GM10266 (cell line): ENCODE measurements around the gene CAPN1.

Experiments used
- DNase-seq: peaks from one replicate; pipeline ENCODE4 v3.0.0; 2012; ENCODE audit errors: extremely low spot score
- TF ChIP-seq, protein P1 (sequence below): IDR thresholded peaks from 2 replicates; pipeline ENCODE4 v1.5.1; 2012; ENCODE audit warnings: mild to moderate bottlenecking, low read depth; ENCODE audit not compliant: control insufficient read depth, insufficient read depth; ENCODE audit errors: missing control alignments

The CAPN1 gene

GRCh38 chr11:65181569-65182257 is at the start of gene CAPN1:
CAPN1 (plus strand) TSS chr11:65181928; CDS start chr11:65182702, 774 bp downstream.
- TF ChIP-seq, protein P1, sequence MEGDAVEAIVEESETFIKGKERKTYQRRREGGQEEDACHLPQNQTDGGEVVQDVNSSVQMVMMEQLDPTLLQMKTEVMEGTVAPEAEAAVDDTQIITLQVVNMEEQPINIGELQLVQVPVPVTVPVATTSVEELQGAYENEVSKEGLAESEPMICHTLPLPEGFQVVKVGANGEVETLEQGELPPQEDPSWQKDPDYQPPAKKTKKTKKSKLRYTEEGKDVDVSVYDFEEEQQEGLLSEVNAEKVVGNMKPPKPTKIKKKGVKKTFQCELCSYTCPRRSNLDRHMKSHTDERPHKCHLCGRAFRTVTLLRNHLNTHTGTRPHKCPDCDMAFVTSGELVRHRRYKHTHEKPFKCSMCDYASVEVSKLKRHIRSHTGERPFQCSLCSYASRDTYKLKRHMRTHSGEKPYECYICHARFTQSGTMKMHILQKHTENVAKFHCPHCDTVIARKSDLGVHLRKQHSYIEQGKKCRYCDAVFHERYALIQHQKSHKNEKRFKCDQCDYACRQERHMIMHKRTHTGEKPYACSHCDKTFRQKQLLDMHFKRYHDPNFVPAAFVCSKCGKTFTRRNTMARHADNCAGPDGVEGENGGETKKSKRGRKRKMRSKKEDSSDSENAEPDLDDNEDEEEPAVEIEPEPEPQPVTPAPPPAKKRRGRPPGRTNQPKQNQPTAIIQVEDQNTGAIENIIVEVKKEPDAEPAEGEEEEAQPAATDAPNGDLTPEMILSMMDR, result no peak
- DNase-seq, result peak; percentile 90

DNA sequence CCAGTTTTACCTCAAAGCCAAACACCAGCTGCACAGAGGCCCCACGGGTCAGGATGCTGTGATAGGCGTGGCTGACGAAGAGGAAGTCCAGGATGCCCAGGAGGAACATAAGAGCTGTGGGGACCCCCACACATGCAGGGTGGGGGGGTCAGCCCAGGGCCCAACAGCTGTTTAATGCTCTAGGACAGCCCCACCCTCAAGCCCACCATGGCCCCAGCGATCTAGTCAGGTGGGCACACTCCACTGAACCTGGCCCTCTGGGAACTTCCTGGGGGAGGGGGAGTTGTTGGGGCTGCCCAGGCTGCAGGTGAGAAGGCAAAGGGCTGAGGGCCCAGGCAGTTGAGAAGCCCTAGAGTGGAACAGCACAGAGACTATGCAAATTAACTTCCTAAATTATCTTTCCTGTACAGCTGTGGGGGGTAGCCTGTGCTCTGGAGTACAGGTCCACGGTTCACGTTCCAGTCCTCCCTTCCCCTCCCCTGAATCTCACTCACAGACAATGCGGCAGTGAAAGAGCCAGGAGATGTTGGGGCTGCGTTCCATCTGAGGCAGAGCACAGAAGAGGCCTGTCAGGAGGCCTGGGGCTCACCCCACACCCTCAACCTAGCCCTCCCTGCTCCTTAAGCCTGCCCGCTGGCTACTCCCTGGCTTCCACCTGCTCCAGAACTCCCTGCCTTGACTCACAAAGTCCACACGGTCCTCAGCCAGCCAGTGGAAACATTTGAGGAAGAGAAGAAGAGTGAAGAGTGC is 49.3 kb upstream of the CAPN1 start:
- TF ChIP-seq, protein P1, result no peak
- DNase-seq, result no peak

DNA sequence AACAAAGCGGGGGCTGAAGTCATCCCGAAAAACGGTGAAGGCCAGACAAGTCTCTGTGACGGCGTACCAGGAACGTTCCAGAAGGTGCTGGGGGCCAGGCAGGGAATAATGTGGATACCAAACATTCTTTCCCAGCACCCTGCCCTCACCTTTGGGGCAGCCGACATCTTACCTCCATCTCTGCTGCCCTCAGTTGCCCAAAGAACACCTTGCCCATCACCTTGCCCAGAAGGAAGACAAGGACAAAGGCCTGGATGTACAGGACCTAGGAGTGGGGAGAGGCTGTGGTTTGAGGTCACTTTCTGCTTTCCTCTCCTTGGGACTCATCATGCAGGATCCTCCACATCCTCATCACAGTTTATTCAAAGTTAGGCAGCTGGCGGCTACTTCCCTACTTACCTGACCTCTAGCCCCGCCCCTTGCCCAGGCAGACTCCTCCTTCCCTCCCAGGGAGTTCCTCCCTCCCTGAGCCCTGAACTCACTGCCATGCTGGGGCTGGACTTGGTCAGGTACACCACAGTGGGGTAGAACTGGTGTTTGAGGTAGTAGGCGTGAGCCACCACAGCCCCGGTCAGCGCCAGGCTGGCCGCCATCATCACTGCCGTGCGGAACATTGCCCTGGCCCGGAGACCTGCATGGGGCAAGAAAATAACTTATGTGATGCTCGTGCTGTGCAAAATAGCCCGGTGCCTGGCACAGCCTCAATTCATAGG is 48.6 kb upstream of the CAPN1 start:
- TF ChIP-seq, protein P1, result no peak
- no peak for DNase-seq

DNA sequence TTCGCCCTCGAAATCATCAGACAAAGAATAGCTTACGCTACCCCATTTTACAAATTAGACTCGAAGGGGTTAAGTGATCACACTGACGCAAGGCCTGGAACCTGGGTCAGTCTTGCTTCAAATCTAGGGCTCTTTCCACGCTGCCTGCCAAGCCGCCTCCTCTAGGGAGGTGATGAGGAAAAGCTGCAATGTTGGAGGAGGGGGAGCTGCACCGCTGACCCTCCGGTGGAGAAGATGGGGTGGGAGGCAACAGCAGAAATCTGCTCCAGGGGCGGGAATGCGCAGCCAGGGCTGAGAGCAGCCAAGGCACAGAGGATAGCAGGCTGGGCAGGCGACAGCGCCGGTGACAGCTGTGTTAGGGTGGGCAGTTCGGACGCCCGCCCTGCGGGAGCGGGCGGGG is 48.0 kb upstream of the CAPN1 start:
- TF ChIP-seq, protein P1, result no peak
- DNase-seq, result no peak

DNA sequence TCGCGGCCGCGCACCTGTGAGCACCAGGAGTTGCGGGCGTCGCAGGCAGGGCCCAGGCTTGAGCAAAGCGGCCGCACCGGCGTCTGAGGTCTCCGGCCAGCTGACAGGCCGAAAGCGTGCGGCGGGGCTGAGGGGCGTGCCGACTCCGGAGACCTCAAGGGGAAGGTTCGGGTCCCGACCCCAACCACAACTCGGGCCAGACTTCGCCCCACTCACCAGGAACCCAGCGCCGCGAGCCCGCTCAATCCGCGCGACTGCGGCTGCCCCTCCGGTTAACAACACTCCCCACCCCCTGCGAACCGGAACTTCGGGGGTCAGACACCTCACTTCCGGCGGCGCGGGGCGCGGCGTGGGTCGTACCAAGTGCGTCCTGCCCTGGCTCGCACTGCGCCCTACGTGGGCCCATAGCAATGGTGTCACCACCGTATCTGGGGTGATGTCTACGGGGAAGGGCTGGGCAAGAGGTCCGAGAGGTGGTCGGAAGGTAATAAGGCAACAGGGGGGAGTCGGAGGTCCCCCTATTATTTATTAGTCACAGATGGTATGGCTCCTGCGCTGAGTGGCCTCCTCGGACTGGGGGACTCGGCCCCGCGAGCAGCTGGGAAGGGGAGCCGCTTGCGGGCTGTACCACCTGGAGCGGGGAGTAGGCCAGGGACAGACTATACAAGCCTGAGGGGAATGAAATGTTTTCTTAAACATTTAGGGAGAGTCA is 47.3 kb upstream of the CAPN1 start, which contains the start of gene SYVN1:
TSS of gene SYVN1 (minus strand) at position 280 of the 712 bp plus-strand sequence. CDS start 918 bp downstream, outside the sequence.
- peak; percentile 90 for DNase-seq
- TF ChIP-seq, protein P1, result no peak

DNA sequence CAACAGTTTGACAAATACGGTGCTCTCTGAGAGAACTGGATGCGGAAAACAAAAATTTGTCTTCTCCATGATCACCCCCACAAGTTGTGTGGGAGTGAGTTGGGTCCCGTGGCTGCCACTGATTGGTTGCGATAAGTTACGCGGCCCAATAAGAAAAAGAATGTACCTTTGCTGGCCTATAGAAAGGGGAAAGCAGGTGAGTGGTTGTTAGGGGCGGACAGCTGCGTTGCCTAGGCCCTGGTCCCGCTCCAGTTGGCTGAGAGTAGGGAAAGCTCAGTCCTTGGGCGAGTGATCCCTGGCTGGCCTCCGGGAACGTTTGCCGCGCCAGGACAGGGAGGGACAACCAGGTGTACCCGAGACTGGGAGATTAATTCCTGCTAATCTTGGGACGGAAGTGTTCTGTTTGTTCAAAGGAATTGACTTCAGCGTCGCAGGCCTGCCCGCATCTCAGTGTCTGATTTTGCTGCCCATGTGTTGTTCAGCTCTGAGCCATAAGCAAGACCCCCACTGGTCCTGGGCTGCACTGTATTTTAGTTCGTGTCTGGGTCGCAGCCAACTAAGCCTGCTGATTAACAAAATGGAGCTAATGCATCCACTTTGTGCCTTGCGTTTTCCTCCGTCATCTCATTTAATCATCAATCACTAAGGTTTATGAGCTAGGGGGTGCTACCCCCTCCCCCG is 46.6 kb upstream of the CAPN1 start:
- peak; percentile 94 for DNase-seq
- TF ChIP-seq, protein P1, result no peak
